CD4-positive, alpha-beta memory T cell (primary cell): ENCODE measurements around the gene LDLRAD2. TPM values are rescaled to one million over a fixed set of nuclear protein-coding genes. Genes with fewer than 3 reads are reported as not detected.

Experiments used
- CTCF ChIA-PET: fragments of 350-600 bp; sonication (Branson Sonifier 250); formaldehyde crosslinking; loops from one replicate; lab custom pipeline; 2021; ENCODE audit warnings: inconsistent platforms; ENCODE audit not compliant: partially characterized antibody; lab: Charles Lee
- POLR2A ChIA-PET: fragments of 350-600 bp; sonication (Branson Sonifier 250); formaldehyde crosslinking; loops from one replicate; lab custom pipeline; 2021; ENCODE audit not compliant: partially characterized antibody; lab: Charles Lee
- DNase-seq, 5 donors: peaks; one replicate each; pipeline versions ENCODE4 v3.0.0 to v3.0.0-alpha.2; 2020 to 2022; ENCODE audit warnings: mixed read lengths in 1 of 5
- H3K27ac ChIP-seq: one replicate; pipeline ENCODE4 v1.7.0; 2013; ENCODE audit warnings: low read depth, low read length
- H3K27me3 ChIP-seq: 2 replicates; pipeline ENCODE4 v1.7.0; 2013; ENCODE audit warnings: mild to moderate bottlenecking, low read length, moderate library complexity; ENCODE audit not compliant: insufficient read depth
- H3K36me3 ChIP-seq: 2 replicates; pipeline ENCODE4 v1.7.0; 2013; ENCODE audit warnings: mild to moderate bottlenecking, low read length, moderate library complexity; ENCODE audit not compliant: insufficient read depth
- H3K4me1 ChIP-seq: 2 replicates; pipeline ENCODE4 v1.7.0; 2013; ENCODE audit warnings: mild to moderate bottlenecking, low read length, moderate library complexity; ENCODE audit not compliant: insufficient read depth
- H3K4me3 ChIP-seq, 2 donors: one replicate each; pipeline ENCODE4 v1.7.0; 2013; ENCODE audit warnings: low read length in 2 of 2, mild to moderate bottlenecking in 1 of 2
- H3K9me3 ChIP-seq, 2 donors: one replicate each; pipeline ENCODE4 v1.7.0; 2013; ENCODE audit warnings: low read length in 2 of 2, control low read depth in 1 of 2; ENCODE audit not compliant: control insufficient read depth in 1 of 2
- H3K27ac Mint-ChIP-seq, 7 donors: one replicate each; pipeline ENCODE4 v1.8.0; 2020 to 2021; ENCODE audit warnings: mixed read lengths in 7 of 7, mild to moderate bottlenecking in 6 of 7, inconsistent platforms in 3 of 7, moderate library complexity in 3 of 7
- H3K27me3 Mint-ChIP-seq, 2 donors: one replicate each; pipeline ENCODE4 v1.8.0; 2020 to 2021; ENCODE audit warnings: mixed read lengths in 2 of 2
- H3K36me3 Mint-ChIP-seq, 2 donors: one replicate each; pipeline ENCODE4 v1.8.0; 2020 to 2021; ENCODE audit warnings: mixed read lengths in 2 of 2, inconsistent platforms in 1 of 2, mild to moderate bottlenecking in 1 of 2
- H3K4me1 Mint-ChIP-seq, 4 donors: one replicate each; pipeline ENCODE4 v1.8.0; 2020 to 2021; ENCODE audit warnings: mixed read lengths in 4 of 4, mild to moderate bottlenecking in 1 of 4
- H3K4me3 Mint-ChIP-seq, 8 donors: one replicate each; pipeline ENCODE4 v1.8.0; 2020 to 2021; ENCODE audit warnings: mixed read lengths in 8 of 8, mild to moderate bottlenecking in 7 of 8, moderate library complexity in 6 of 8, inconsistent platforms in 3 of 8
- H3K9me3 Mint-ChIP-seq, 8 donors: one replicate each; pipeline ENCODE4 v1.8.0; 2020 to 2021; ENCODE audit warnings: mixed read lengths in 8 of 8, mild to moderate bottlenecking in 5 of 8, inconsistent platforms in 3 of 8, moderate library complexity in 1 of 8
- intact Hi-C: fragments of 100-400 bp; cut with micrococcal nuclease; formaldehyde crosslinking; loops from one replicate; pipeline ENCODE4 v1.15.1; 2023
- polyA plus RNA-seq, 2 donors: library from polyadenylated mRNA; unstranded; fragments of 300-500 nt; fragmentation: Illumina TruSeq; gene quantifications; one replicate each; pipeline ENCODE4 v1.2.3, GENCODE V29; 2021
- total RNA-seq, 2 experiments: library from RNA; stranded (reverse); gene quantifications; one replicate each; pipeline ENCODE4 v1.2.3, GENCODE V29; 2021

Gene LDLRAD2
- total and polyA plus RNA-seq, 4 experiments from 2014 or later = not detected

DNA sequence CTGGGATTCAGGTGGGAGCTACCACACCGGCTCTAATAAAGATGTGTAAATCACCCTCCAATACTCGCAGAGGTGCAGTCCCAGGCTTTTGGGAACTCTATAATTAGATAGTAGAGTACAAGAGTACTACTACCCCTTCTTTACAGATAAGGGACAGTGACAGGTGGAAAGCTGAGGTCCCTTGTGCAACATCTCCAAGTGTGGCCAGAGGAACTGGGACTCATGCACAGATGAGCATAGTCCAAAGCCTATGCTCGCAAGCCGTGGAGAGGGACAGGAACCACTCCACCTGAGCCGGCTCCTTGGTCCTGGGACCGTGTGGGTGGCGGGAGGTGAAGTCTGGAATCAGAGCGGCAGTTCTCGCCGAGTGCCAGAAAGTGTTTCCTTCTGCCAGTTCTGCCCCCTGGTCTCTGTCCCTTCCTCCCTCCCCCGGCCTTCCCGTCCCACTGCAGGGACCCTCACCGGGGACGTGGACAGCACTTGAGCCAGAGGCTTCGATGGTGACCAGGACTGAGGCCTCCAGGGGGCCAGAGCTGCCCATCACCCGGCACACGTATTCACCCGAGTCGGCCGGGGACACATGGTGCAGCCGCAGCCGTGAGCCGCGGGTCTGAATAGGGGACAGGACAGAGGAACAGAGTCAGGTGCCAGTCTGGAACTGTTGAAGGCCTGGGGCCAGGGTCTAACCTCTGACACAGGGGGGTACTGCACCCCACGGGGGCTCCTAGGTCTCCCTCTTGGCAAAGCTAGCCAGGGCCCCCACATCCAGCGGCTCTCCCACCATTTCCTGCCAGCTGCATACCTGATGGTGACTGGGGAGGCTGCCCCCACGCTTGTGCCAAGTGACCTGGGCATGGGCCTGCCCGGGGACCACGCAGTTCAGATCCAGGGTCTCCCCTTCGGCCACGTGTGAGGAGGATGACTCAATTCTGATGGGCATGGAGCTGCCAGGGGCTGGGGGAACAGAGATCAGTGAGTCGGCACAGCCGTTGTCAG, 33.9 kb downstream of the LDLRAD2 start:
- ChIA-PET CTCF (no interaction called here), POLR2A (no interaction called here)
- H3K4me3 Mint-ChIP-seq = no peak overlapping the region
- DNase-seq = no peak
- Histone ChIP-seq H3K9me3 (no peaks in the 10 kb centered on the region), H3K4me3 (no peak overlapping the region), H3K27me3 (no peaks in the 10 kb centered on the region), H3K4me1 (no peaks in the 10 kb centered on the region), H3K27ac (no peak overlapping the region), H3K36me3 (no peaks in the 10 kb centered on the region)
- no peaks in the 10 kb centered on the region for H3K27me3 Mint-ChIP-seq
- no peaks in the 10 kb centered on the region for H3K4me1 Mint-ChIP-seq
- H3K27ac Mint-ChIP-seq = no peak overlapping the region
- H3K9me3 Mint-ChIP-seq = no peaks in the 10 kb centered on the region
- intact Hi-C loops = no loop called here
- H3K36me3 Mint-ChIP-seq = no peaks in the 10 kb centered on the region

DNA sequence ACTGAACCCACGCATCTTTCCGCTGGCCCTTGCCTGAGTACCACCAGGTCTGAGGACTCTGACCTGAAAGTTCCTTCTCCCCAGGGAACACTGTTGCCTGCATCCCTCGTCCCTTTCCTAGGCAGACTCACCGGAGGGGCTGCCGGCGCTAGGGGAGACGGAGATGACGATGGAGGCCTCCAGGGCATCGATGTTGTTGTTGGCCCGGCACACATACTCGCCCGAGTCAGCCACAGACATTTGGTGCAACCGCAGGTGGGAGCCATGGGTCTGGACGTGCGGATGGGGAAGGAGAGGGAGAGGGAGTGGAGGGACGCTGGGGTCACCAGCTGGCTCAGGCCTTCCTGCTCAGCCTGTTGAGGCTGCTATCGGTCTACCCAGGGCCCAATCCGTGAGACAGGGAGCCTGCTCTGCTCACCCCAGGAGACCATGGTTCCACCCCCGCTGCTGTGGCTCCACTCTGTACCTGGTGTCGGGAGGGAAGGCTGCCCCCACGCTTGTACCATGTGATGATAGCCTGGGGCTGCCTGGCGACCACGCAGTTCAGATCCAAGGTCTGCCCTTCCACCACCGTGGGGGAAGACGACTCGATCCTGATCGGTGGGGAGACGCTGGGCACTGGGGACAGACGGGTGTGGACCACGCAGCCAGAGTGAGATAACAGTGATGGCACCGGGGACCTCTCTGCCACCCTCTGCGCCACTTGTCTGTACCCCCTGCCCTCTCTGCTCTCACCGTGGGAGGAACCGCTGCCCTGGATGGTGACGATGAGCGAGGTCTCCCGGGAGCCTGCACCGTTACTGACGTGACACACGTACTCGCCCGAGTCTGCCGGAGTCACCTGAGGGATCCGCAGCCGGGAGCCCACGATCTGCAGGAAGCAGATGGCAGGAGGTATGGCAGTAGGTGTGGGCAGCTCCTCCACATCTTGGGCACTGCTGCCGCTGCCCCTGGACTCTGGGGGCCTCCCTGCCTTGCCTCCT, 35.4 kb downstream of the LDLRAD2 start:
- DNase-seq = no peak
- POLR2A ChIA-PET = no interaction called here
- H3K27me3 Mint-ChIP-seq = no peaks in the 10 kb centered on the region

DNA sequence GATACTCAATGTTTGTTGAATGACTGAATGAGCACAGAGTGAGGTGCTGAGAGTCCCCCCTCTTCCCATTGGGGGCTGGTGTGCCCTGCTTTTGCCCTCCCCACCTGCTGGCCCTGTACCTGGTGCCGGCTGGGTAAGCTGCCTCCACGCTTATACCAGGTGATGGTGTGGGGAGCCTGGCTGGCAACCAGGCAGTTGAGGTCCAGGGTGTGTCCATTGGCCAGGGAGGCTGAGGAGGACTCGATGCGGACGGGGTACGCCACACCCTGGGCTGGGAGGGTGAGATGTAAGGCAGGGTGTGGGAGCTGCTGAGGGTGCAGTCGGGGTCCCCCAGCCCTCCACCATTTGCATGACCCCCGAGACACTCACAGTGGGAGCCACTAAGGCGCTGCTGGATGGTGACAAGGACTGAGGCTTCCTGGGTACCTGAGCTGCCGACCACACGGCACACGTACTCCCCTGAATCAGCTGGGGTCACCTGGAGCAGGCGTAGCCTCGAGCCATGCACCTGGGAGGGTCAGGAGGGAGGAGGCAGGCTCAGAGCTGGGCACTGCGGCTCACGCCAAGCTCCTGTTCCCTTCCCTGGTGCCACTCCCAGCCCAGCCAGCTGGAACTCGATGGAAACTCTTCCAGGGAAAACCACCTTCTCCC, 36.6 kb downstream of the LDLRAD2 start:
- Histone ChIP-seq H3K4me3 (no peak overlapping the region), H3K9me3 (no peaks in the 10 kb centered on the region), H3K4me1 (no peaks in the 10 kb centered on the region), H3K27ac (no peak overlapping the region), H3K27me3 (no peaks in the 10 kb centered on the region), H3K36me3 (no peaks in the 10 kb centered on the region)
- DNase-seq = no peak
- ChIA-PET CTCF (no interaction called here), POLR2A (no interaction called here)
- Mint-ChIP-seq H3K27me3 (no peaks in the 10 kb centered on the region), H3K9me3 (no peaks in the 10 kb centered on the region), H3K4me1 (no peaks in the 10 kb centered on the region), H3K4me3 (no peak overlapping the region), H3K27ac (no peak overlapping the region), H3K36me3 (no peaks in the 10 kb centered on the region)
- intact Hi-C loops = no loop called here

More for the DNA sequence above, 35.4 kb downstream of the LDLRAD2 start:
- H3K4me1 ChIP-seq = no peaks in the 10 kb centered on the region
- no peaks in the 10 kb centered on the region for H3K4me1 Mint-ChIP-seq
- H3K9me3 Mint-ChIP-seq = no peaks in the 10 kb centered on the region
- no peaks in the 10 kb centered on the region for H3K36me3 Mint-ChIP-seq
- no peak overlapping the region for H3K4me3 ChIP-seq
- no peak overlapping the region for H3K27ac ChIP-seq
- no peak overlapping the region for H3K4me3 Mint-ChIP-seq
- H3K36me3 ChIP-seq = no peaks in the 10 kb centered on the region
- CTCF ChIA-PET = no interaction called here
- no peaks in the 10 kb centered on the region for H3K9me3 ChIP-seq
- no peaks in the 10 kb centered on the region for H3K27me3 ChIP-seq
- no peak overlapping the region for H3K27ac Mint-ChIP-seq
- intact Hi-C loops = no loop called here

DNA sequence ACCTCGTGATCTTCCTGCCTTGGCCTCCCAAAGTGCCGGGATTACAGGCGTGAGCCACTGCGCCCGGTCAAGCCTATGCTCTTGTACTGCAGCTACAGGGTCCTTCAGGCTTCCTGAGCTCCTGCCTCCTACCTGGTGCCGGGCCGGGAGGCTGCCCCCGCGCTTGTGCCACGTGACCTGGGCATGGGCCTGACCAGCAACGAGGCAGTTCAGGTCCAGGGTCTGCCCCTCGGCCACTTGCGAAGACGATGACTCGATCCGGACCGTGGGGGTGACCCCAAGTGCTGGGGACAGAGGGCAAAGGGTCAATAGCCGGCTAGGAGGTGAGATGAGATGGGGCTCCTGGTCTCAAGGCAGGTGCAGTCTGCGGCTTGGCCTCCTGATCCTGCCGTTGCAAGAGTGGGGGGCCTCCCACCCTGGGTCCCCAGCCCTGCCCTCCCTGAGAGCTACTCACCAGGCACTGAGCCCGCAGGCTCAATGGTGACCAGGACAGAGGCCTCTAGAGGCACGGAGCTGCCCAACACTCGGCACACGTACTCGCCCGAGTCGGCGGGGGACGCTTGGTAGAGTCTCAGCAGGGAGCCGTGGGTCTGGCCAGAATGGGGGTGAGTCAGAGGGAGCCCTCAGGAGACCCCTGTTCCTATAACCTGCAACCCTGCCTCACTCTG, 38.0 kb downstream of the LDLRAD2 start:
- Histone ChIP-seq H3K36me3 (no peaks in the 10 kb centered on the region), H3K27me3 (no peaks in the 10 kb centered on the region), H3K27ac (no peak overlapping the region), H3K4me3 (no peak overlapping the region), H3K4me1 (no peaks in the 10 kb centered on the region), H3K9me3 (no peaks in the 10 kb centered on the region)
- Mint-ChIP-seq H3K4me3 (no peak overlapping the region), H3K9me3 (no peaks in the 10 kb centered on the region), H3K27ac (no peak overlapping the region), H3K27me3 (no peaks in the 10 kb centered on the region), H3K4me1 (no peaks in the 10 kb centered on the region), H3K36me3 (no peaks in the 10 kb centered on the region)
- no peak for DNase-seq
- ChIA-PET POLR2A (no interaction called here), CTCF (interaction anchor here (0.6 kb wide), 1 partner anchor 114 kb away, joined by 3 read pairs; no protein-coding TSS in a partner anchor)
- intact Hi-C loops = no loop called here

DNA sequence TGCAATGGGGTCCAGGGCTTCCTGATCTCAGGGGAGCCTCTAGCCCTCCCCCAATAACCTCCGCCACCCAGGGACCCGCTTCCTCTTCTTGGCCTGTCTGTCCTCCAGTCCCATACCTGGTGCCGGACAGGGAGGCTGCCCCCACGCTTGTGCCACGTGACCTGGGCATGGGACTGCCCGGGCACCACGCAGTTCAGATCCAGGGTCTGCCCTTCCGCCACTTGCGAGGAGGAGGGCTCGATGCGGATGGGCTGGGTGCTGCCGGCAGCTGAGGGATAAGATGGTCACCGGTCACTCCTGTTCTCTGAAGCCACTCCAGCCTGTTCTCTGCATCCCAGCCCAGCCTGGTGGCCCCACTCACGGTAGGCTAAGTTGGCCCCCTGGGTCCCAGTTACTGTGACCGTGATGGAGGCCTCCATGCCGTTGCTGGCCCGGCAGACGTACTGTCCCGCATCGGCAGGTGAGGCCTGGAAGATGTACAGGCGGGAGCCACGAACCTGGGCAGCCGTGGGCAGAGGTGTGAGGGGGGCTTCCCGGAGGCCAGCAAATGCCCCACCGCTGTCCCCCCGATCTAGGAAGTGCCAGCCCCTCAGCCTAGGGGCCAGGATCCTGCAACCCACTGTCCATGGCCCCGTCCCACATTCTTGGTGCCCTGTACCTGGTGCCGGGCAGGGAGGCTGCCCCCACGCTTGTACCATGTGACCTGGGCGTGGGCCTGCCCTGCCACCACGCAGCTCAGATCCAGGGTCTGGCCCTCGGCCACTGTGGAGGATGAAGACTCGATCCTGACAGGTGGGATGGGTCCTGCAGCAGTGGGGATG, 39.6 kb downstream of the LDLRAD2 start:
- Histone ChIP-seq H3K27me3 (no peaks in the 10 kb centered on the region), H3K4me1 (no peaks in the 10 kb centered on the region), H3K27ac (no peak overlapping the region), H3K9me3 (no peaks in the 10 kb centered on the region), H3K36me3 (no peaks in the 10 kb centered on the region), H3K4me3 (no peak overlapping the region)
- intact Hi-C loops = no loop called here
- Mint-ChIP-seq H3K27me3 (no peaks in the 10 kb centered on the region), H3K27ac (no peak overlapping the region), H3K4me3 (peak overlapping the region in 1 of 8 donors; percentile 31), H3K9me3 (no peaks in the 10 kb centered on the region), H3K4me1 (no peaks in the 10 kb centered on the region), H3K36me3 (no peaks in the 10 kb centered on the region)
- POLR2A ChIA-PET = no interaction called here
- CTCF ChIA-PET = no interaction called here
- no peak for DNase-seq
